Activated B cell treated with CpG ODN at 0.5 μM for 24 hours (primary cell): ENCODE data around the gene SPRED2. TPM values are rescaled to one million over a fixed set of nuclear protein-coding genes. Genes with fewer than 3 reads are reported as not detected.

Experiments
- ATAC-seq: fragments of 200-7000 bp; cut with Tn5 transposase; one replicate; pipeline ENCODE4 v1.10.0; 2021; ENCODE audit warnings: low read depth, mild to moderate bottlenecking, moderate library complexity
- CTCF ChIA-PET: fragments of 350-600 bp; sonication (Branson Sonifier 250); formaldehyde crosslinking; loops from one replicate; lab custom pipeline; 2021; ENCODE audit warnings: antibody characterized with exemption; lab: Charles Lee
- POLR2A ChIA-PET: fragments of 350-600 bp; sonication (Branson Sonifier 250); formaldehyde crosslinking; loops from one replicate; lab custom pipeline; 2021; ENCODE audit warnings: antibody characterized with exemption; lab: Charles Lee
- DNase-seq: peaks from one replicate; pipeline ENCODE4 v3.0.0; 2022
- H3K27ac Mint-ChIP-seq: one replicate; pipeline ENCODE4 v1.8.0; 2020; ENCODE audit warnings: mixed read lengths
- H3K27me3 Mint-ChIP-seq: one replicate; pipeline ENCODE4 v1.8.0; 2021; ENCODE audit warnings: mixed read lengths
- H3K36me3 Mint-ChIP-seq: one replicate; pipeline ENCODE4 v1.8.0; 2021; ENCODE audit warnings: low read depth, mixed read lengths
- H3K4me1 Mint-ChIP-seq: one replicate; pipeline ENCODE4 v1.8.0; 2021; ENCODE audit warnings: mixed read lengths
- H3K4me3 Mint-ChIP-seq: one replicate; pipeline ENCODE4 v1.8.0; 2020; ENCODE audit warnings: mild to moderate bottlenecking, mixed read lengths
- H3K9me3 Mint-ChIP-seq: one replicate; pipeline ENCODE4 v1.8.0; 2020; ENCODE audit warnings: mixed read lengths
- CTCF ChIP-seq: fragments of 200-600 bp; IDR thresholded peaks from one replicate; pipeline ENCODE4 v1.8.0; 2022; ENCODE audit warnings: antibody characterized with exemption, mild to moderate bottlenecking
- intact Hi-C: fragments of 100-400 bp; cut with micrococcal nuclease; formaldehyde crosslinking; loops from one replicate; pipeline ENCODE4 v1.15.1; 2024
- total RNA-seq: library from RNA; stranded (reverse); gene quantifications from 2 replicates; pipeline ENCODE4 v1.2.3, GENCODE V29; 2022

Gene SPRED2
- total RNA-seq, 1 donor from 2014 or later, result 2.5 TPM

- Mint-ChIP-seq H3K27me3 (peaks cover 2% of the 10 kb centered on the region), H3K36me3 (no peaks in the 10 kb centered on the region), H3K9me3 (no peaks in the 10 kb centered on the region), H3K4me1 (no peaks in the 10 kb centered on the region), H3K4me3 (no peak overlapping the region), H3K27ac (no peak overlapping the region)
- TF ChIP-seq CTCF, result no peak
- ChIA-PET CTCF (no interaction called here), POLR2A (no interaction called here)
- no peak for ATAC-seq
- DNase-seq, result no peak
- intact Hi-C loops, result no loop called here
Observed at GRCh38 chr2:65465857-65466256, 33.5 kb upstream of the SPRED2 start.

GRCh38 chr2:65465124-65465523 is 32.7 kb upstream of the SPRED2 start:
- Mint-ChIP-seq H3K9me3 (no peaks in the 10 kb centered on the region), H3K4me3 (no peak overlapping the region), H3K27me3 (peaks cover 2% of the 10 kb centered on the region), H3K27ac (no peak overlapping the region), H3K36me3 (no peaks in the 10 kb centered on the region), H3K4me1 (no peaks in the 10 kb centered on the region)
- no peak for TF ChIP-seq CTCF
- CTCF ChIA-PET, result no interaction called here
- no peak for DNase-seq
- ATAC-seq, result no peak
- intact Hi-C loops, result no loop called here
- POLR2A ChIA-PET, result no interaction called here

- ChIA-PET POLR2A (no interaction called here), CTCF (no interaction called here)
- no peak overlapping the region for H3K4me3 Mint-ChIP-seq
- no peak for TF ChIP-seq CTCF
- H3K27ac Mint-ChIP-seq, result no peak overlapping the region
- intact Hi-C loops, result no loop called here
- H3K36me3 Mint-ChIP-seq, result no peaks in the 10 kb centered on the region
- H3K9me3 Mint-ChIP-seq, result no peaks in the 10 kb centered on the region
- H3K27me3 Mint-ChIP-seq, result peaks cover 2% of the 10 kb centered on the region
- H3K4me1 Mint-ChIP-seq, result no peaks in the 10 kb centered on the region
- no peak for ATAC-seq
- no peak for DNase-seq
Observed at GRCh38 chr2:65464604-65465003, 32.2 kb upstream of the SPRED2 start.

- H3K9me3 Mint-ChIP-seq, result no peaks in the 10 kb centered on the region
- H3K27me3 Mint-ChIP-seq, result peaks cover 13% of the 10 kb centered on the region
- H3K4me1 Mint-ChIP-seq, result no peaks in the 10 kb centered on the region
- H3K27ac Mint-ChIP-seq, result no peak overlapping the region
- no peak overlapping the region for H3K4me3 Mint-ChIP-seq
- intact Hi-C loops, result no loop called here
- ChIA-PET CTCF (interaction anchor here (0.6 kb wide), 1 partner anchor 194 kb away, joined by 3 read pairs; no protein-coding TSS in a partner anchor), POLR2A (no interaction called here)
- TF ChIP-seq CTCF, result no peak
- DNase-seq, result no peak
- ATAC-seq, result no peak
- no peaks in the 10 kb centered on the region for H3K36me3 Mint-ChIP-seq
Observed at GRCh38 chr2:65458999-65459398, 26.6 kb upstream of the SPRED2 start.

- Mint-ChIP-seq H3K4me1 (no peaks in the 10 kb centered on the region), H3K4me3 (no peak overlapping the region), H3K27ac (no peak overlapping the region), H3K36me3 (no peaks in the 10 kb centered on the region), H3K9me3 (no peaks in the 10 kb centered on the region), H3K27me3 (peaks cover 22% of the 10 kb centered on the region)
- intact Hi-C loops, result no loop called here
- TF ChIP-seq CTCF, result no peak
- POLR2A ChIA-PET, result no interaction called here
- CTCF ChIA-PET, result no interaction called here
- ATAC-seq, result no peak
- no peak for DNase-seq
Observed at GRCh38 chr2:65456886-65457285, 24.5 kb upstream of the SPRED2 start.
